Spleen (tissue), 11 donors: ENCODE results near the gene DAB1. TPM values are rescaled to one million over a fixed set of nuclear protein-coding genes. Genes with fewer than 3 reads are reported as not detected.

Experiments
- DNase-seq: peaks from one replicate; pipeline ENCODE4 v3.0.0-alpha.2; 2020
- H3K27ac ChIP-seq, 8 donors: fragments of 200-600 bp; sonication (generic) in 7 of 8; 1 replicate in 4 of 8; 2 replicates in 4 of 8; pipeline versions ENCODE4 v1.5.0 to v1.8.0; 2016 to 2021; ENCODE audit warnings: inconsistent platforms in 4 of 8, mild to moderate bottlenecking in 4 of 8, moderate library complexity in 1 of 8
- H3K27me3 ChIP-seq, 7 donors: fragments of 200-600 bp; sonication (generic) in 6 of 7; replicated peaks in 1 of 7; 1 replicate in 4 of 7; 2 replicates in 3 of 7; pipeline versions ENCODE4 v1.5.0 to v1.8.0; 2016 to 2021; ENCODE audit warnings: inconsistent platforms in 3 of 7, mild to moderate bottlenecking in 1 of 7
- H3K36me3 ChIP-seq, 6 donors: fragments of 200-600 bp; sonication (generic) in 5 of 6; 1 replicate in 4 of 6; 2 replicates in 2 of 6; pipeline versions ENCODE4 v1.5.0 to v1.8.0; 2016 to 2021; ENCODE audit warnings: inconsistent platforms in 2 of 6
- H3K4me1 ChIP-seq, 6 donors: fragments of 200-600 bp; sonication (generic) in 5 of 6; 1 replicate in 3 of 6; 2 replicates in 3 of 6; pipeline versions ENCODE4 v1.5.0 to v1.8.0; 2016 to 2021; ENCODE audit warnings: inconsistent platforms in 3 of 6
- H3K4me3 ChIP-seq, 8 donors: fragments of 200-600 bp; sonication (generic) in 7 of 8; 1 replicate in 4 of 8; 2 replicates in 4 of 8; pipeline versions ENCODE4 v1.5.0 to v1.8.0; 2016 to 2021; ENCODE audit warnings: inconsistent platforms in 4 of 8, mild to moderate bottlenecking in 4 of 8, moderate library complexity in 2 of 8
- H3K9me3 ChIP-seq, 8 donors: fragments of 200-600 bp; sonication (generic) in 7 of 8; 1 replicate in 4 of 8; 2 replicates in 4 of 8; pipeline versions ENCODE4 v1.5.0 to v1.8.0; 2016 to 2021; ENCODE audit warnings: inconsistent platforms in 4 of 8
- POLR2A ChIP-seq, 3 donors: fragments of 450-650 bp; IDR thresholded peaks; one replicate each; pipeline ENCODE4 v1.5.1; 2017; ENCODE audit warnings: antibody characterized with exemption in 3 of 3, mild to moderate bottlenecking in 1 of 3
- POLR2AphosphoS5 ChIP-seq, 3 donors: sonication (generic); formaldehyde crosslinking; IDR thresholded peaks; one replicate each; pipeline ENCODE4 v1.5.1; 2017; ENCODE audit warnings: antibody characterized with exemption in 3 of 3
- WGBS, 5 donors: extraction: QIAGEN DNeasy Blood & Tissue Kit in 3 of 5; methylation state at CpG; one replicate each; pipeline versions ENCODE4 v1.1.5 to v1.1.7; 2013 to 2018; 5-methylcytosine and 5-hydroxymethylcytosine counted together
- intact Hi-C: fragments of 100-400 bp; cut with DNase I; formaldehyde crosslinking; loops from one replicate; pipeline ENCODE4 v1.15.0; 2023; ENCODE audit warnings: low total_unique reads
- polyA plus RNA-seq, 3 donors: library from polyadenylated mRNA; stranded (reverse); fragments of 200-250 nt; gene quantifications; one replicate each; pipeline ENCODE4 v1.2.1, GENCODE V29; 2013
- total RNA-seq, 7 donors: library from RNA; depleted of rRNA in 3 of 7; stranded (reverse); fragments of >200 nt in 3 of 7; fragmentation: NEBNext Ultra II Directional in 4 of 7; extraction: Animal tissue kit (Norgen Biotek cat#: 25700) in 4 of 7; gene quantifications; one replicate each; pipeline versions ENCODE4 v1.1.0 to v1.2.1, GENCODE V29; 2016 to 2021
- TF ChIP-seq, protein P1 (sequence below), 11 experiments: fragments of 200-600 bp in 7 of 11; fragments of 450-650 bp in 4 of 11; sonication (generic) in 4 of 11; IDR thresholded peaks in 8 of 11; conservative IDR thresholded peaks in 3 of 11; 1 replicate in 7 of 11; 2 replicates in 4 of 11; pipeline versions ENCODE4 v1.4.0 to v1.8.0; 2016 to 2021; ENCODE audit warnings: antibody characterized with exemption in 11 of 11, inconsistent platforms in 4 of 11, mild to moderate bottlenecking in 1 of 11
- donor health status: healthy with polysubstance abuse.
- donor health status: DM: no; HTN: no; CAD: no; lungs with moderate emphysema.
- donor health status: DM: no; HTN: no; CAD: no.
- donor health status: Bipolar disorder and iron deficiency.
- donor health status: healthy.
- donor health status: DM: no; HTN: no; CAD: no.
- donor health status: DM: yes; HTN: yes; CAD: no.

Gene DAB1
- total and polyA plus RNA-seq, 10 donors = 0.03 to 0.70 (median 0.26) TPM; not detected in 1

GRCh38 chr1:57423135-57423655 lies 665 bp downstream of the DAB1 start:
- intact Hi-C loops = no loop called here

GRCh38 chr1:57422271-57423134 lies 1.4 kb downstream of the DAB1 start:
- Histone ChIP-seq H3K27me3 (peaks cover 6 to 95% (median 63%) of the 10 kb centered on the region in 7 donors), H3K27ac (no peak overlapping the region), H3K4me1 (peaks cover 7 to 29% (median 18%) of the 10 kb centered on the region in 6 donors), H3K9me3 (no peaks in the 10 kb centered on the region), H3K36me3 (no peaks in the 10 kb centered on the region), H3K4me3 (peak overlapping the region in 5 of 8 donors; percentile 5 to 54 (median 14))
- DNase-seq = no peak
- 2 to 5% (median 3%) methylated on average over 62 to 66 of the region's 66 CpGs for WGBS, 5 donors
- TF ChIP-seq, protein P1, sequence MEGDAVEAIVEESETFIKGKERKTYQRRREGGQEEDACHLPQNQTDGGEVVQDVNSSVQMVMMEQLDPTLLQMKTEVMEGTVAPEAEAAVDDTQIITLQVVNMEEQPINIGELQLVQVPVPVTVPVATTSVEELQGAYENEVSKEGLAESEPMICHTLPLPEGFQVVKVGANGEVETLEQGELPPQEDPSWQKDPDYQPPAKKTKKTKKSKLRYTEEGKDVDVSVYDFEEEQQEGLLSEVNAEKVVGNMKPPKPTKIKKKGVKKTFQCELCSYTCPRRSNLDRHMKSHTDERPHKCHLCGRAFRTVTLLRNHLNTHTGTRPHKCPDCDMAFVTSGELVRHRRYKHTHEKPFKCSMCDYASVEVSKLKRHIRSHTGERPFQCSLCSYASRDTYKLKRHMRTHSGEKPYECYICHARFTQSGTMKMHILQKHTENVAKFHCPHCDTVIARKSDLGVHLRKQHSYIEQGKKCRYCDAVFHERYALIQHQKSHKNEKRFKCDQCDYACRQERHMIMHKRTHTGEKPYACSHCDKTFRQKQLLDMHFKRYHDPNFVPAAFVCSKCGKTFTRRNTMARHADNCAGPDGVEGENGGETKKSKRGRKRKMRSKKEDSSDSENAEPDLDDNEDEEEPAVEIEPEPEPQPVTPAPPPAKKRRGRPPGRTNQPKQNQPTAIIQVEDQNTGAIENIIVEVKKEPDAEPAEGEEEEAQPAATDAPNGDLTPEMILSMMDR (IDR thresholded peaks at IDR 0.05 in 8 of 11, conservative IDR thresholded peaks at IDR 0.05 in 3 of 11) = no peak
- no peak for TF ChIP-seq POLR2A (IDR thresholded peaks at IDR 0.05)
- TF ChIP-seq POLR2AphosphoS5 (IDR thresholded peaks at IDR 0.05) = no peak
- intact Hi-C loops = no loop called here

More at GRCh38 chr1:57423135-57423655, 665 bp downstream of the DAB1 start:
- H3K4me3 ChIP-seq = peak overlapping the region in 5 of 8 donors; percentile 18 to 54 (median 25)
- TF ChIP-seq POLR2AphosphoS5 (IDR thresholded peaks at IDR 0.05) (no peak), POLR2A (IDR thresholded peaks at IDR 0.05) (no peak)
- TF ChIP-seq, protein P1 (IDR thresholded peaks at IDR 0.05 in 8 of 11, conservative IDR thresholded peaks at IDR 0.05 in 3 of 11) = no peak
- 1 to 4% (median 2%) methylated on average over 36 of the region's 36 CpGs for WGBS, 5 donors
- no peaks in the 10 kb centered on the region for H3K36me3 ChIP-seq
- DNase-seq = no peak
- H3K27me3 ChIP-seq = peaks cover 6 to 94% (median 63%) of the 10 kb centered on the region in 7 donors
- no peaks in the 10 kb centered on the region for H3K9me3 ChIP-seq
- H3K27ac ChIP-seq = no peak overlapping the region
- H3K4me1 ChIP-seq = peaks cover 7 to 29% (median 18%) of the 10 kb centered on the region in 6 donors

DNA sequence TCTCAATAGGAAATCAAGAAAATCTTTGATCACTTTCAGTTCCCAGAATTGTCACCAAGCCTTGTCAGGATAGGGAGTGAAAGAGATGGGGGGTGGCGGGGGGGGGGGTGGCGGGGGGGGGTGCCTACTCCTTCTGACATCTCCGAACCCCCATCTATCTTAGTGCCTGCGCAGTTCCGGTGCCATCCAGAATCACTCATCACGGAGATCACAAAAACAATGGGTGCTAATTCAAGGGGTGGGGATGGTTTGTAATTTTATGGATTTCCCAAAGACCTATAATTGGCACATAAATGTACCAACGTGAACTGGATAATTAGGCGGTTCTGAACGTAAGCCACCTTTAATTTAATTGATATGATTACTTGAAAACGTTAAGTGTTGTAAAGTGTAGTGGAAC lies 2.1 kb downstream of the DAB1 start:
- H3K27me3 ChIP-seq = peaks cover 6 to 97% (median 63%) of the 10 kb centered on the region in 7 donors
- WGBS, 5 donors = 3 to 13% (median 4%) methylated on average over 10 of the region's 10 CpGs

More for the DNA sequence above, 2.1 kb downstream of the DAB1 start:
- no peak for DNase-seq
- no peaks in the 10 kb centered on the region for H3K36me3 ChIP-seq
- H3K27ac ChIP-seq = no peak overlapping the region
- intact Hi-C loops = no loop called here
- H3K4me3 ChIP-seq = peak overlapping the region in 2 of 8 donors; percentile 5 to 41
- peaks cover 7 to 29% (median 18%) of the 10 kb centered on the region in 6 donors for H3K4me1 ChIP-seq
- H3K9me3 ChIP-seq = no peaks in the 10 kb centered on the region
- no peak for TF ChIP-seq POLR2A (IDR thresholded peaks at IDR 0.05)
- TF ChIP-seq, protein P1 (IDR thresholded peaks at IDR 0.05 in 8 of 11, conservative IDR thresholded peaks at IDR 0.05 in 3 of 11) = no peak
- TF ChIP-seq POLR2AphosphoS5 (IDR thresholded peaks at IDR 0.05) = no peak
